Fibroblast of skin of right quadriceps (primary cell): ENCODE data around the gene SFTPD.
"Not testable (repeated sequence)": the region's sequence is repeated elsewhere in the genome, so short reads cannot be mapped to it uniquely, and the experiment has no call there.

Source experiments
- DNase-seq: peaks from one replicate; pipeline ENCODE4 v3.0.0-alpha.2; 2013

Gene SFTPD

GRCh38 chr10:79948976-79949722 lies at the start of gene SFTPD:
SFTPD (minus strand) TSS chr10:79949105; CDS start chr10:79946659, 2,446 bp downstream.
- DNase-seq, result no peak

DNA sequence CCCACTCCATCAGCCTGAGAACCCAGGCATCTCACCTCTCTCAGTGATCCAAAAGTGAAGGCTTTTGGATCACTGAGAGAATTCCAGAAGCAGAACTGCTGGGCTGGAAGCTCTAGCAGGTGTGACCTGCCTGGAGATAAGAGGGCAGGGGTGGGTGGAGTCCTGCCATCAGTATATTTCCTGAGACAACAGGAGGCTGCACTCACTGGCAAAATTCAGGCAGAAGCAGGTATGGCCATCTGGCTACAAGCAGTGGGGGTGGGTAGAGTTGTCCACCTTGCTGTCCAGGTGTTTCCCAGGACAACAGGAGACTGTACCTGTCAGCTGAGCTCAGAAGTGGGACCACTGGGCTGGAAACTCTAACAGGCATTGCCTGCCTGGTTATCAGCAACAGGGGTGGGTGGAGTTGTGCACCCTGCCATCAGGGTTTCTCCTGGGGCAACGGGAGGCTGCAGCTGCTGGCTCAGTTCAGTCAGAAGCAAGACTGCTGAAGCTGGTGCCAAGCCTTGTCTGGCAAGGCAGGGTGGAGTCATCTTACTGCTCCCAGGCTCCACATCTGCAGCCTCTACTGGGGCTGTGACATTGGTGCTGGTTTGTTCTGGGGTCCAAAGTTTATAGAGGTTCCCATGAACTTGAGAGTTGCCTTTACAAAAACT lies 47.2 kb upstream of the SFTPD start:
- DNase-seq, result no peak

DNA sequence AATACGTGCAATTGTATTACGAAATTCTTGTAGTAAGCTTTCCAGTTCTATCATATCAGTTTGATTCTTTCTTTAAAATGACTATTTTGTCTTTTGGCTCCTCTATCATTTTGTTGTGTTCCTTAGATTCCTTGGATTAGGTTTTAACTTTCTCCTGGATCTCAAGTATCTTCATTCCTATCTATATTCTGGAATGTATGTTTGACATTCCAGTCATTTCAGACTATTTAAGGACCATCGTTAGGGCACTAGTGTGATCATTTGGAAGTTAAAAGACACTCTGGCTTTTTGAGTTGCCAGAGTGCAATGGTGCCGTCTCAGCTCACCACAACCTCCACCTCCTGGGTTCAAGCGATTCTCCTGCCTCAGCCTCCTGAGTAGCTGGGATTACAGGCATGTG lies 45.7 kb upstream of the SFTPD start:
- DNase-seq, result peak; percentile 38

DNA sequence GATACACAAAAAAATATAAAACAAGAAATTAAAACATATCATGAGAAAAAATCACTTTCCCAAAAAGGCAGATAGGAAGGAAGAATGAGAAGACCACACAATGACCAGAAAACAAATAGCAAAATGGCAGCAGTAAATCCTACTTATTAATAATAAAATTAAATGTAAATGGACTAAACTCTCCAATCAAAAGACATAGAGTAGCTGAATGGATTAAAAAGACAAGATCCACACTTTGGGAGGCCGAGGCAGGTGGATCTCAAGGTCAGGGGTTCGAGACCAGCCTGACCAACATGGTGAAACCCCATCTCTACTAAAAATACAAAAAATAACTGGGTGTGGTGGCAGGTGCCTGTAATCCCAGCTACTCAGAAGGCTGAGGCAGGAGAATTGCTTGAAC lies 39.3 kb upstream of the SFTPD start:
- not testable (repeated sequence) for DNase-seq

GRCh38 chr10:79986661-79987060 lies 37.8 kb upstream of the SFTPD start:
- not testable (repeated sequence) for DNase-seq

- peak; percentile 19 for DNase-seq
Observed at GRCh38 chr10:79985481-79986072, 36.7 kb upstream of the SFTPD start.

DNA sequence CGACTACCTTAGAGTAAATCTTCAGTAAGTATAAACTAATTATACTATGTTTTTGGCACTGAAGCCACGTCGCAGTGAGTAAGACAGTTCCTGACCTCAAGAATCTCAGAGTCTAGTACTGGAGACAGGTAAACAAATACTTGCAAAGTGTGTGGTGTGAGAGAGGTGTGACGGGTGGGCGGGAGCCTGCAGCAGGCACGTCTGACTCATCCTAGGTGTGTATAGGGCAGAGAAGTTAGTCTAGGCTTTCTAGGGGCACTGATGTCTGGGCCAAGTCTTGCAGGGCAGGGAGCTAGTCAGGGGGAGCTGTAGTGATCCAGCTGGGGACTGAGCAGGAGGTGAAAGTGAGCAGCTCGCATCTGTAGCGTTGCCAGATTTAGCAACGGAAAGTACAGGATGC lies 35.9 kb upstream of the SFTPD start:
- DNase-seq, result no peak

- no peak for DNase-seq
Observed at GRCh38 chr10:79983286-79983909, 34.5 kb upstream of the SFTPD start.

DNA sequence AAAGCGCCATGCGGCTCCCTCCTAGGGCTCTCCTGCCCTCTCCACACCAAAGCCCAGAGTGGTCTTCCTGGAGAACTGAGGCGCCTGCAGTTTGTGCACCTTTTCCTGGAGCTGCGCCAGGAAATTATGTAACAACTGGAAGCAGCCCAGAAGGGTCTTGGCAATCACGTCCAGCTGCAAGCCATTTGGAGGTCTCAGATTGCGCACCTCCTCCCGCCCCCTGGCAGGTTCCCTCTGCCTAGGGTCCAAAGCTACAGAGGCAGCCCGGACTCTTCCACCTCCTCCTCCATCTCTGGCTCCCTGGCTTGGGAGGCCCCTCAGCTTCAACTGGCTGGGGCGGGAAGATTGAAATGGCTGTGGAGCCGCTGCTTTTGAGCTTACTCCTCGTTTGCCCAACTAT lies 34.0 kb upstream of the SFTPD start:
- DNase-seq, result no peak

- no peak for DNase-seq
Observed at GRCh38 chr10:79982362-79982800, 33.5 kb upstream of the SFTPD start.

DNA sequence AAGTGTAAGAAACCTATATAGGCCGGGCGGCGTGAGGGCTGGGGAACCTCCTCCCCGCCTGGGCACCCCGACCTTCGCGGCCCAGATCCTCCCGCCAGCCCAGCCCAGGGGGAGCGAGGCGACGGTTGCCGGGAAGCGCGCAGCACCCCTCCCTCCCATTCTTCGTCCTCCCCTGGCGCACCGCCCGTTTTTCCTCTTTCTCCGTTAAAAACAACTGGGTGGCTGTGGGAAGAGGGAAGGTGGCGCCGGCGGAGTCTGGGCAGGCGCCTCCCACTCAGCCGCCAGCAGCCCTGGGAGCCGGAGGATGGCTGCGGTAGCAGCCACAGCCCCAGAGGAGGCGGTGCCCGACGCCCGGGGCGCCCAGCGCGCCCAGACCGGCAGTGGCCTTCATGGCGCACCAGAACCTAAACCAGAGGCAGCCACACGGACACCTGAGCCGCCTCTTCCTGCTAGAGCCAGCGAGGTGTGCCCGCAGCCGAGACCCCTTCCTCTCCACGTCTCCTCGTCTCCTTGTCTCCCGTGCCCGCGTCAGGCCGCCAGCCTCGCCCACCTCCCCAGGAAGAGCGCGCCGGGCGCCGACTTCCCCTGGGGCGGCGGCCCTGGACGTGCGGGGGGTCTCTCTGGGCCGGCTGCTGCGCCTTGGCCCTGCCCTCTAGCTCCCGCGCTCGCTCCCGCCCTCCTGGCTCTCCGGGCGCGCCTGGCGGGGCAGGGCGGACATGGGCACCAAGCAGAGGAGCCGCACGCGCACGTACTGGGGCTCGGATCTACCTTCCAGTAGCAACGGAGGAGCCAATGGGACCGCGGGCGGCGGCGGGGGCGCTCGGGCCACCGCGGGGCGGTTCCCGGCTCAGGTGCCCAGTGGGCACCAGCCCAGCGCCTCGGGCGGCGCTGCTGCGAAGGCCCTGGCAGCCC lies 32.8 kb upstream of the SFTPD start:
- peak; percentile 47 for DNase-seq

GRCh38 chr10:79980711-79981110 lies 31.8 kb upstream of the SFTPD start:
- no peak for DNase-seq

DNA sequence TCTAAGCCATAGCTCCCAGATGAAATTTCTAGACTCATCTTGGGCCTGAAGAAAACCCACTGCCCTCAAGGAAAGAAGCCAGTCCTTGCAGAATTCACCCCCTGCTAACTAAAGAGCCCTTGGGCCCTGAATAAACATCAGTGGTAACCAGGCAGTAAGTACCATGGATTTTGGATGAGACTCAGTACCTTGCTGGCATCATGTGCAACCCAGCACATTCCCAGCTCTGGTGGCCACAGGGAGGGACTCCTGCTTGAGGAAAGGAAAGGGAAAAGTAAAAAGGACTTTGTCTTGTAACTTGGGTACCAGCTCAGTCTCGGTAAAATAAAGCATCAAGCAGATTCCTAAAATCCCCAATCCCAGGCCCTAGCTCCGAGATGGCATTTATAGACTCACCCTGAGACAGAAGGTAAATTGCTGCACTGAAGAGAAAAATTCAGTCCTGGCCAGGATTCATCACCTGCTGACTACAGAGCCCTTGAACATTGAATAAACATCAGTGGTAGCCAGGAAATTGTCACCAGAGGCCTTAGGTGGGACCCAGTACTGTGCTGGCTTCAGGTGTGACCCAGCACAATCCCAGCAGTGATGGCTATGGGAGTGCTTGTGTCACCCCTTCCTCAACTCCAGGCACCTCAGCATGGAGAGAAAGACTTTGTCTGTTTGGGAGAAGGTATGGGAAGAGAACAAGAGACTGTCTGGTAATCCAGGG lies 31.2 kb upstream of the SFTPD start:
- no peak for DNase-seq

- no peak for DNase-seq
Observed at GRCh38 chr10:79979310-79979975, 30.5 kb upstream of the SFTPD start.

GRCh38 chr10:79976999-79977398 lies 28.1 kb upstream of the SFTPD start:
- DNase-seq, result no peak

DNA sequence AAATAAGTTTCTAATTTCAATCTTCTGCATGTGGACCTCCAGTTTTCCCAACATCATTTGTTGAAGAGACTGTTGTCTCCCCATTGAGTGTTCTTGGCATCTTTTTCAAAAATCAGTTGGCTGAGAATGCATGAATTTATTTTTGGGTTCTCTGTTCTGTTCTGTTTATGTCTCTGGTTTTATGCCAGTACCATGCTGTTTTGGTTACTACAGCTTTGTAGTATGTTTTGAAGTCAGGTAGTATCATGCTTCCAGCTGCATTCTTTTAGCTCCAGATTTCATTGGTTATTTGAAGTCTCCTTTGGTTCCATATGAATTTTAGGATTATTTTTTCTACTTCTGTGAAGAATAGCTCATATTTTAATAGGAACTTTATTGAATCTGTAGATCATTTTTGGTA lies 21.2 kb upstream of the SFTPD start:
- no peak for DNase-seq

GRCh38 chr10:79947787-79948424 lies 999 bp downstream of the SFTPD start:
- no peak for DNase-seq

- no peak for DNase-seq
Observed at GRCh38 chr10:79947083-79947415, 1.9 kb downstream of the SFTPD start.

DNA sequence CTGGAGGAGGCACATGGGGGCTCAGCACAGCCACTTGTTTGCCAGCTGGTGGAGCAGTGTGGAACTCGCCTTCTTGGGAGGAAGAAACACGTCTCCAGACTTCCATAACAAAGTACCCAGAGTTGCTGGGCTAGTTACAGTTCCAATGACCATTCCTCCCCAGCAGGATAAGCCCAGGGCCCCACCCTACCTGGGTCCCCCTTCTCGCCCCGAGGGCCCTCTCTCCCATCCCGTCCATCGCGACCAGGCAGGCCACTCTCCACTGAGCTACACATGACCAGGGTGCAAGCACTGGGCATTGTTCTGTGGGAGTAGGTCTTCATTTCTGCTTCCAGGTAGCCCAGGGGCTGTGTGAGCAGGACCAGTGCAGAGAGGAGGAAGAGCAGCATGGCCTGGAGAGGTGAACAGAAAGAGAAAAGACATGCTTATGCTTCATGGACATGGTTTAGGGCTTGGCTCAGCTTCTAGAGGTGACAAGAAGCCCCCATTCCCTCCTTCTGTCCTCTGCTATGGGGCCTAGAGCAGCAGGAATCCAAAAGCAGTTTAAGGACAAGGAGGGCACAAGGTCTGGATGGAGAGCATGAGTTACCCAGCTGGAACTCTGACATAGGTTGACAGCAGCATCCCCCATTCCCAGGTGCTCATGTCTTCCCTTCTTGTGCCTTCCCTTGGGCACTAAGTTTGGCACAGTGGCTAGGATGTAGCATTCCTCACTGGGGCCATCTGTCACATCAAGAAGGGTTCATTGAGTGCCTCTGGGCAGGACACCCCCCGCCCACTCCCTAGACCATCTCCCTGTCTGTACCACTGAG lies 2.4 kb downstream of the SFTPD start:
- DNase-seq, result no peak
